ENCODE measurements around the gene PRDM16.

PRDM16 gene

GRCh38 chr1:3430820-3431219, 361.8 kb downstream of the PRDM16 start:
- no peak for TF ChIP-seq GLIS3 (CRISPR knock-in tag; IDR thresholded peaks at IDR 0.05)
- TF ChIP-seq CSDC2 (CRISPR knock-in tag; IDR thresholded peaks at IDR 0.05), result no peak
- TF ChIP-seq ARNTL (CRISPR knock-in tag; IDR thresholded peaks at IDR 0.05; ENCODE audit: borderline replicate concordance, low read depth), result no peak
- ATAC-seq, result no peak

GRCh38 chr1:3431266-3431665, 362.3 kb downstream of the PRDM16 start:
- ATAC-seq, result peak; percentile 79

GRCh38 chr1:3431686-3432085, 362.7 kb downstream of the PRDM16 start:
- no peak for ATAC-seq
- TF ChIP-seq ZNF8 (CRISPR knock-in tag; IDR thresholded peaks at IDR 0.05) (no peak), GLIS3 (CRISPR knock-in tag; IDR thresholded peaks at IDR 0.05) (no peak), ZNF565 (CRISPR knock-in tag; conservative IDR thresholded peaks at IDR 0.05; ENCODE audit: low read depth) (no peak), CSDC2 (CRISPR knock-in tag; IDR thresholded peaks at IDR 0.05) (no peak), PPARA (CRISPR knock-in tag; IDR thresholded peaks at IDR 0.05; ENCODE audit: borderline replicate concordance) (no peak), ARNTL (CRISPR knock-in tag; IDR thresholded peaks at IDR 0.05; ENCODE audit: borderline replicate concordance, low read depth) (no peak), CSRNP3 (CRISPR knock-in tag; IDR thresholded peaks at IDR 0.05) (no peak), SNAI2 (CRISPR knock-in tag; IDR thresholded peaks at IDR 0.05) (no peak), ZFP3 (CRISPR knock-in tag; IDR thresholded peaks at IDR 0.05) (no peak), POU6F1 (CRISPR knock-in tag; IDR thresholded peaks at IDR 0.05; ENCODE audit: borderline replicate concordance, low read depth) (no peak), PATZ1 (CRISPR knock-in tag; IDR thresholded peaks at IDR 0.05; ENCODE audit: borderline replicate concordance) (no peak), BACH2 (CRISPR knock-in tag; IDR thresholded peaks at IDR 0.05; ENCODE audit: borderline replicate concordance) (no peak), OSR1 (CRISPR knock-in tag; IDR thresholded peaks at IDR 0.05) (no peak), TCF4 (CRISPR knock-in tag; IDR thresholded peaks at IDR 0.05; ENCODE audit: borderline replicate concordance) (no peak), TSHZ2 (CRISPR knock-in tag; IDR thresholded peaks at IDR 0.05) (no peak), ZC3H10 (CRISPR knock-in tag; IDR thresholded peaks at IDR 0.05) (no peak), ESRRG (CRISPR knock-in tag; IDR thresholded peaks at IDR 0.05) (no peak), ZNF70 (CRISPR knock-in tag; IDR thresholded peaks at IDR 0.05) (no peak), RARB (CRISPR knock-in tag; IDR thresholded peaks at IDR 0.05) (no peak)

More at GRCh38 chr1:3431266-3431665, 362.3 kb downstream of the PRDM16 start:
- no peak for TF ChIP-seq CREB5 (CRISPR knock-in tag; IDR thresholded peaks at IDR 0.05; ENCODE audit: low read depth)
- no peak for TF ChIP-seq ZNF565 (CRISPR knock-in tag; conservative IDR thresholded peaks at IDR 0.05; ENCODE audit: low read depth)
- TF ChIP-seq ZNF8 (CRISPR knock-in tag; IDR thresholded peaks at IDR 0.05), result no peak
- no peak for TF ChIP-seq ESRRG (CRISPR knock-in tag; IDR thresholded peaks at IDR 0.05)
- TF ChIP-seq ZC3H10 (CRISPR knock-in tag; IDR thresholded peaks at IDR 0.05), result no peak
- no peak for TF ChIP-seq CSDC2 (CRISPR knock-in tag; IDR thresholded peaks at IDR 0.05)
- no peak for TF ChIP-seq PPARA (CRISPR knock-in tag; IDR thresholded peaks at IDR 0.05; ENCODE audit: borderline replicate concordance)
- no peak for TF ChIP-seq TOX (CRISPR knock-in tag; IDR thresholded peaks at IDR 0.05; ENCODE audit: borderline replicate concordance)
